HuH-7.5 (cell line): ENCODE measurements around the gene SEMA7A.
"Not testable (repeated sequence)": the region's sequence is repeated elsewhere in the genome, so short reads cannot be mapped to it uniquely, and the experiment has no call there.

Source experiments
- DNase-seq: peaks from one replicate; pipeline ENCODE4 v3.0.0; 2011; ENCODE audit warnings: low spot score

Gene SEMA7A

GRCh38 chr15:74373056-74373650 is 60.6 kb downstream of the SEMA7A start:
- DNase-seq: no peak

- DNase-seq: no peak
Measured at GRCh38 chr15:74370471-74370870, 63.3 kb downstream of the SEMA7A start.

DNA sequence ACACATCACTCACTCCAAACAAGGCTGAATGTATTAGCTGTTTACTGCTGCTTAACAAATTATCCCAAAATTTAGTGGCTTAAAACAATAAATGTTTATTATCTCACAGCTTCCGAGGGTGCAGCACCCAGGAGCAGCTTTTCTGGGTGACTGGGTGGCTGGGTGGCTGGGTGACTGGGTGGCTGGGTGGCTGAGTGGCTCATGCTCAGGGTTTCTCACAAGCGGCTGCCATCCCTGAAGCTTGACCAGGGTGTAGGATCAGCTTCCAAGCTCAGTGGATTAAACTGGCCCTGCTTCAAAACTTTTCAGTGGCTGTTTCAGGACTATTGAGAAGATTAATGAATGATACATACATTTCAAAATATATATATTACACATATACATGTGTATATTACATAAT is 64.0 kb downstream of the SEMA7A start:
- no peak for DNase-seq

- no peak for DNase-seq
Measured at GRCh38 chr15:74369084-74369745, 64.5 kb downstream of the SEMA7A start.

DNA sequence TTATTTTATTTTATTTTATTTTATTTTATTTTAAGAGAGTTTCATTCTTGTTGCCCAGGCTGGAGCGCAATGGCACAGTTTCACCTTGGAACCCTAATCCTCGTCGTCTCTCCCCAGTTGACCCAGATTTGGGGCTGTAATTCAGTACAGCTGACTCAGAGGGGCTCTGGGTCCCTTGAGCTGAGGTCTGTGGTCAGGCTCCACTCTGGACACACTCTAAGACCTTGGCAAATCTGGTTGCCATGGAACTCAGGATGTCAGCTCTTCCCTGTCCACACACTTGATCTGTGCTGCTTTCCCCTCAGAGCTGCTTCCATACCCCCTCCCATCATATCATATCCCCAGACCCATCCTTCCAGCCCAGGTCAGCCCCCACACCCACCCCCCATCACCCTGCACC is 65.6 kb downstream of the SEMA7A start:
- no peak for DNase-seq

DNA sequence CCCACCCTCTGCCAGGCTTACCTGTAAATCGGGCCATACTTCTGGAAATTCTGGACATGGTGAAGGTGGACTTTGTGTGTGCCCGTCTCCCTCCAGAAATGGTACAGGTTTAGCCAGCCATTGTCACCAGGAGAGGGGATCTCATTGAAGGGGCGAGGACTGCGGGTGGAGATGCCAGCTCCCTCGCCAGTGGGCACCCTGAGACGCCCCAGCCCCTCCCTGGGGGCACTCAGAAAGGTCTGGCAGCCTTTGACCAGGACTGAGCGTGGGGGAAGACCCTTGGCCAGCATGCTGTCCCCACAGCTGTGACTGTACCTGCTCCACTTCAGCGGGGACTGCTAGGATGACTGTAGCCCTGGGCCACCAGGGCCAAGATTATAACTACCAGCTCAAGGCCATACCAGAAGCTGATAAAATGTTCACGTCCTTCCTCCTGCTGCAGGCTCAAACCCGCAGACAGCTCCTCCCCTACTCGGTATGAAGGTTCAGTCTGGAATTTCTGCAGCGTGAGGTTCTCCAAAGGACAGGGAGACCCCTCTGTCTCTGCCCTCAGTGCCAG is 66.4 kb downstream of the SEMA7A start, which contains the start of gene CYP11A1:
CYP11A1 (minus strand) TSS at position 351 of the 559 bp plus-strand sequence; CDS start at position 290, 61 bp downstream.
- DNase-seq: no peak

- DNase-seq: no peak
Measured at GRCh38 chr15:74365598-74366445, 67.9 kb downstream of the SEMA7A start.

DNA sequence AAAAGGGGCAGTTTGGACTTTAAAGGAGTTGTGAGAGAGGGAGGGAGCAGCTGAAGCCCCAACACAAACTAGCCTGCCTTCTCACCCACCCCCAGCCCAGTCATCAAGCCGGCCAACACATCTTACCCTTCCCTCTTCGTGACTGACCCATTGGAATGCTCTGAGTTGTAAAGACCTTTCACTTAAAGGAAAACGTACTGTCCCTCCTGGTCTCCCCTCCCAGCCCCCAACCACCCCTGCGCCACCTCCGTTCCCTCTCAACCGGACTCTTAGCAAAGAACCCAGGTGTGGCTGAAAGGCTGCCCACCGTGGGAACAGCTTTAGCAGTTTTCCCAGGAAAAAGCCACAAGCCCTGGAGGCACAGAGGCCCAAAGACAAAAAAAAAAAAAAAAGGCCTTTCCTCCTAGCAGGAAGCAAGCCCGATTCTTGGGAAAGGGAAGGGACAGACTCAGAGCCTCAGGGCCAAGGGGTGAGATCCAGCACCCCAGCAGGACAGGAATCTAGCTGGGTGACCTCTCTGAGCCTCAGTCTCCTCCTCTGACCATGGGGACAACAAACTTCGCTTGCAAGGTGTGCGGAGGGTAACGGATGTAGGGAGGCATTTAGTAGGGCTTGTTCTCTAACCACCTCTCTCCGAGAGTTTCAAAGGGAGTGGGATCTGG is 68.7 kb downstream of the SEMA7A start:
- DNase-seq: no peak

- DNase-seq: no peak
Measured at GRCh38 chr15:74362482-74362881, 71.3 kb downstream of the SEMA7A start.

GRCh38 chr15:74360855-74361254 is 72.9 kb downstream of the SEMA7A start:
- not testable (repeated sequence) for DNase-seq

- not testable (repeated sequence) for DNase-seq
Measured at GRCh38 chr15:74359376-74359775, 74.4 kb downstream of the SEMA7A start.
